GM21619 (cell line): ENCODE data around the gene EPHB1.
"Not testable (repeated sequence)": the region's sequence is repeated elsewhere in the genome, so short reads cannot be mapped to it uniquely, and the experiment has no call there.

Experiments used
- ATAC-seq: cut with Tn5 transposase; IDR thresholded peaks from one replicate; pipeline ENCODE4 v1.9.1; 2021; ENCODE audit not compliant: unreplicated experiment

EPHB1 gene

GRCh38 chr3:134938029-134938525, 143.0 kb downstream of the EPHB1 start:
- no peak for ATAC-seq

- no peak for ATAC-seq
Measured at GRCh38 chr3:134939978-134940377, 144.9 kb downstream of the EPHB1 start.

GRCh38 chr3:134941820-134942219, 146.8 kb downstream of the EPHB1 start:
- ATAC-seq, result no peak

- ATAC-seq, result no peak
Measured at GRCh38 chr3:134944429-134944828, 149.4 kb downstream of the EPHB1 start.

- no peak for ATAC-seq
Measured at GRCh38 chr3:134949150-134949549, 154.1 kb downstream of the EPHB1 start.

- ATAC-seq, result no peak
Measured at GRCh38 chr3:134952371-134952770, 157.3 kb downstream of the EPHB1 start.

- no peak for ATAC-seq
Measured at GRCh38 chr3:134955874-134956273, 160.8 kb downstream of the EPHB1 start.

GRCh38 chr3:134956395-134956794, 161.3 kb downstream of the EPHB1 start:
- peak; percentile 69 for ATAC-seq

- no peak for ATAC-seq
Measured at GRCh38 chr3:134956844-134957243, 161.8 kb downstream of the EPHB1 start.

GRCh38 chr3:134959516-134959915, 164.5 kb downstream of the EPHB1 start:
- ATAC-seq, result no peak

GRCh38 chr3:134964226-134964625, 169.2 kb downstream of the EPHB1 start:
- no peak for ATAC-seq

GRCh38 chr3:134965865-134966481, 170.9 kb downstream of the EPHB1 start:
- no peak for ATAC-seq

- no peak for ATAC-seq
Measured at GRCh38 chr3:134970895-134971294, 175.8 kb downstream of the EPHB1 start.

GRCh38 chr3:134971306-134971705, 176.2 kb downstream of the EPHB1 start:
- ATAC-seq, result no peak

GRCh38 chr3:134971907-134972306, 176.8 kb downstream of the EPHB1 start:
- not testable (repeated sequence) for ATAC-seq

- no peak for ATAC-seq
Measured at GRCh38 chr3:134972836-134973455, 177.9 kb downstream of the EPHB1 start.

- ATAC-seq, result no peak
Measured at GRCh38 chr3:134974624-134975023, 179.6 kb downstream of the EPHB1 start.

- ATAC-seq, result no peak
Measured at GRCh38 chr3:134976948-134977347, 181.9 kb downstream of the EPHB1 start.

GRCh38 chr3:134978658-134979057, 183.6 kb downstream of the EPHB1 start:
- ATAC-seq, result no peak

GRCh38 chr3:134985864-134986715, 191.0 kb downstream of the EPHB1 start:
- ATAC-seq, result no peak

GRCh38 chr3:134988666-134989065, 193.6 kb downstream of the EPHB1 start:
- ATAC-seq, result no peak

- ATAC-seq, result no peak
Measured at GRCh38 chr3:134991003-134991402, 195.9 kb downstream of the EPHB1 start.
